HCT116 (cell line): Measurements from ENCODE around the gene ACP1.

Source experiments
- CTCF ChIP-seq, 3 experiments: fragments of 200-600 bp in 1 of 3; sonication (generic) in 1 of 3; IDR thresholded peaks in 2 of 3; conservative IDR thresholded peaks in 1 of 3; 2 replicates each; pipeline ENCODE4 v1.5.1; 2012 to 2017; ENCODE audit warnings: low read depth in 2 of 3, low read length in 2 of 3, antibody characterized with exemption in 1 of 3, borderline replicate concordance in 1 of 3, control low read depth in 1 of 3, mild to moderate bottlenecking in 1 of 3, mixed read lengths in 1 of 3, mixed run types in 1 of 3, moderate library complexity in 1 of 3; ENCODE audit not compliant: insufficient read depth in 1 of 3
- ELF1 ChIP-seq: IDR thresholded peaks from 2 replicates; pipeline ENCODE4 v1.6.1; 2012; ENCODE audit warnings: low read depth, borderline replicate concordance
- EZH2phosphoT487 ChIP-seq: fragments of 200-600 bp; IDR thresholded peaks from 2 replicates; pipeline ENCODE4 v1.6.1; 2018; ENCODE audit warnings: antibody characterized with exemption, borderline replicate concordance
- POLR2A ChIP-seq: IDR thresholded peaks from 2 replicates; pipeline ENCODE4 v1.7.0; 2011; ENCODE audit warnings: borderline replicate concordance; ENCODE audit not compliant: insufficient read depth, insufficient read length; ENCODE audit errors: extremely low read depth
- POLR2AphosphoS5 ChIP-seq: IDR thresholded peaks from 2 replicates; pipeline ENCODE4 v1.6.1; 2011; ENCODE audit warnings: mild to moderate bottlenecking, low read depth, low read length, moderate library complexity
- SIN3A ChIP-seq: IDR thresholded peaks from 2 replicates; pipeline ENCODE4 v1.6.1; 2012; ENCODE audit warnings: low read depth
- YY1 ChIP-seq: IDR thresholded peaks from 2 replicates; pipeline ENCODE4 v1.6.1; 2011; ENCODE audit warnings: low read length, low read depth, moderate library complexity, mild to moderate bottlenecking; ENCODE audit not compliant: insufficient replicate concordance; ENCODE audit errors: extremely low read depth

- no peak for TF ChIP-seq CTCF (IDR thresholded peaks at IDR 0.05 in 2 of 3, conservative IDR thresholded peaks at IDR 0.05 in 1 of 3; ENCODE audit: borderline replicate concordance in 1 of 3, insufficient read depth in 1 of 3, low read depth in 2 of 3, low read length in 2 of 3)
- TF ChIP-seq ELF1, result no peak
- TF ChIP-seq YY1, result no peak
- TF ChIP-seq POLR2A, result no peak
- no peak for TF ChIP-seq POLR2AphosphoS5
- no peak for TF ChIP-seq SIN3A
- TF ChIP-seq EZH2phosphoT487, result no peak
Measured at GRCh38 chr2:257842-258241, 6.9 kb upstream of the ACP1 start.
